Mucosa of descending colon (tissue), 3 donors: ENCODE data around the gene NTRK3. TPM values are rescaled to one million over a fixed set of nuclear protein-coding genes. Genes with fewer than 3 reads are reported as not detected.

Experiments
- ATAC-seq: fragments of 200-7000 bp; cut with Tn5 transposase; one replicate; pipeline ENCODE4 v1.9.1; 2020; ENCODE audit warnings: mild to moderate bottlenecking, moderate library complexity
- DNase-seq, 3 donors: peaks; one replicate each; pipeline ENCODE4 v3.0.0-alpha.2; 2020
- H3K36me3 ChIP-seq: fragments of 200-600 bp; one replicate; pipeline ENCODE4 v1.8.0; 2021; ENCODE audit warnings: low read depth, mild to moderate bottlenecking
- H3K4me1 ChIP-seq: fragments of 200-600 bp; one replicate; pipeline ENCODE4 v1.8.0; 2021; ENCODE audit warnings: low read depth, mild to moderate bottlenecking
- H3K4me3 ChIP-seq: fragments of 200-600 bp; one replicate; pipeline ENCODE4 v1.8.0; 2021; ENCODE audit warnings: mild to moderate bottlenecking
- H3K9me3 ChIP-seq: fragments of 200-600 bp; one replicate; pipeline ENCODE4 v1.8.0; 2021; ENCODE audit warnings: mild to moderate bottlenecking
- CTCF ChIP-seq: fragments of 200-600 bp; IDR thresholded peaks from one replicate; pipeline ENCODE4 v1.8.0; 2022; ENCODE audit warnings: antibody characterized with exemption, mild to moderate bottlenecking
- intact Hi-C, 2 donors: fragments of 100-400 bp; cut with DNase I in 1 of 2; cut with micrococcal nuclease in 1 of 2; formaldehyde crosslinking; loops; one replicate each; pipeline versions ENCODE4 v1.11.0 to v1.11.1; 2022; cut with DNase I, micrococcal nuclease
- total RNA-seq, 3 donors: library from RNA; stranded (reverse); fragmentation: NEBNext Ultra II Directional in 2 of 3; extraction: Animal tissue kit (Norgen Biotek cat#: 25700) in 2 of 3; gene quantifications; one replicate each; pipeline versions ENCODE4 v1.2.1 to v1.2.4, GENCODE V29; 2021 to 2023
- donor health status: DM: no; HTN: no; CAD: no; lungs with moderate emphysema.
- donor health status: DM: no; HTN: no; CAD: no.
- donor health status: DM: no; HTN: yes; CAD: no.

NTRK3 gene
- total RNA-seq, 3 donors from 2014 or later: 0.78 to 2.8 (median 2.1) TPM

- intact Hi-C loops: no loop called here
- no peak for DNase-seq
- Histone ChIP-seq H3K4me3 (no peak overlapping the region), H3K4me1 (no peaks in the 10 kb centered on the region), H3K36me3 (no peaks in the 10 kb centered on the region), H3K9me3 (no peaks in the 10 kb centered on the region)
- ATAC-seq: no peak
- TF ChIP-seq CTCF: no peak
These were observed 355.5 kb downstream of the NTRK3 start for GRCh38 chr15:87901008-87901407.

GRCh38 chr15:87896936-87897335, 359.6 kb downstream of the NTRK3 start:
- no peak for TF ChIP-seq CTCF
- Histone ChIP-seq H3K4me3 (no peak overlapping the region), H3K36me3 (no peaks in the 10 kb centered on the region), H3K9me3 (no peaks in the 10 kb centered on the region), H3K4me1 (no peaks in the 10 kb centered on the region)
- DNase-seq (no peak), ATAC-seq (no peak)
- intact Hi-C loops: no loop called here

DNA sequence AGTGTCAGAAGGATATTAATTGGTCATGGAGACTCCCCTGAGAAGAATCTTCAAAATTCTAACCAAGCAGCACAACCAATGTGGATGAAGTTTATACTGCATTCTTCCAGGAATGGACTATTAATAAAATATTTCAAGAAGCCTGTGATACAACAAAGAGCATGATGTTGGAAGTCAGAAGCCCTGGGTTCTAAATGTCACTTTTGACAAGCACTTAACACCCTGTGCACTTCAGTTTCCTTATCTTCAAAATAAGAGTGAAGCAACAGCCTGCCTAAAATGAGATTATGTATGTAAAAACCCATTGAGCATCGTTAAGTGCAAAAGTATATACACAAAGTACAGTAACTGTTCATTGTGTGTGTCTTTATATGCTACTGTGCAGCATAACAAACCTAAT, 369.4 kb downstream of the NTRK3 start:
- H3K4me1 ChIP-seq: no peaks in the 10 kb centered on the region
- intact Hi-C loops: no loop called here

DNA sequence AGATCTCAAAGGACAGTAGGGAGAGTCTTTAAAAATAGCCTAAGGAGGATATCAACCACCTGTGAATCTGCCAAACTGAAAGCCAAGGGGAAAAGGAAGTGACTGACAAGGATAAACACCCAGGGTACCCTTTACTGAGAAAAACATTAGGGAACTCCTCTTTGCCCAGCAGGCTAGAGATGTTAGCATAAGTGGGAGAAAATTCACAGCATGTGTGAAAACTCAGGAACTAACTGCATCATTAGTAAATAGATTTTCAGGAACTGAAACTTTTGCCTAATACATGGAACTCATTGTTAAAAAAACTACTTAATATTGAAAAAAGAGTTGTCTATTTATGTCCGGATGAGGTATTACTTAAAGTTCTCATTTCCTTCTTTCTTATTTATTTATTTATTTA, 375.5 kb downstream of the NTRK3 start:
- Histone ChIP-seq H3K36me3 (no peaks in the 10 kb centered on the region), H3K4me3 (no peak overlapping the region), H3K4me1 (no peaks in the 10 kb centered on the region), H3K9me3 (no peaks in the 10 kb centered on the region)
- DNase-seq (no peak), ATAC-seq (no peak)
- no peak for TF ChIP-seq CTCF
- intact Hi-C loops: no loop called here

More for the DNA sequence above, 369.4 kb downstream of the NTRK3 start:
- no peak for TF ChIP-seq CTCF
- Histone ChIP-seq H3K4me3 (no peak overlapping the region), H3K9me3 (no peaks in the 10 kb centered on the region), H3K36me3 (no peaks in the 10 kb centered on the region)
- ATAC-seq (no peak), DNase-seq (no peak)

DNA sequence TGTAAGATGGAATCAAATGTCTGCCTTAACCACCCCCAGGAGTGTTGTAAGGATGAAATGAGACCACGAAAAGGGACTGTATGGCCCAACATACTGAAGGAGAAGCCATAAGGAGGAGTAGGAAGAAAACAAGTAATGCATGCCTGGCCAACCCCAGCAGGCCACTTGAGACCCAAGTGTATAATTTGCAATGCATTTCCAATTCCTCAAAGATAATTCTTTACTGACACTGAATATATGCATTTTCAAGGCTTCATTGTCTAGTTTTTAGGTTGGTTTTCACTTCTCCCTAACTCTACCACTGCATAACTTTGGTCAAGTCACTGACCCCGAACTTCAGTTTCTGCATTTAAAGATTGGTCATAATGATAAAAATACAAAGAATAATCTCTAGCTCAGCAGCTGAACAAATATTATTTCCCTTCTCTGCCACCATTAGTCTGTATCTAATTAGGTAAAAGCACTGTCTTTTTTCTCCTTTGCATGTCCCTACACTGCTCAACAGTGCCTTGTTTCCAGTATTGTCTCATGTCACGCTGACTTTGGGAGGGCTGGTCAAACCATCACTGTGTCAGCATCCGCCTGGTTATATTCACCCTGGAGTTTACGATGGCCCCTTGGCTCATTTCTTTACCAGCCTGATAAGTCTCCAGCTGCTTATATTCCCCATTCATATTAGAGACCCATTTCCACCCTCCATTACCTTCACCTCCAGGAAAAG, 378.6 kb downstream of the NTRK3 start:
- Histone ChIP-seq H3K36me3 (no peaks in the 10 kb centered on the region), H3K9me3 (no peaks in the 10 kb centered on the region), H3K4me1 (no peaks in the 10 kb centered on the region), H3K4me3 (no peak overlapping the region)
- intact Hi-C loops: no loop called here
- ATAC-seq: no peak
- DNase-seq: no peak
- TF ChIP-seq CTCF: no peak
